Prostate gland (tissue), 2 donors: Measurements from ENCODE around the gene NUP205.

ENCODE experiments used
- POLR2A ChIP-seq: fragments of 450-650 bp; IDR thresholded peaks from one replicate; pipeline ENCODE4 v1.6.1; 2016; ENCODE audit warnings: antibody characterized with exemption, mild to moderate bottlenecking
- POLR2AphosphoS5 ChIP-seq: sonication (generic); formaldehyde crosslinking; IDR thresholded peaks from one replicate; pipeline ENCODE4 v1.6.1; 2017; ENCODE audit warnings: antibody characterized with exemption
- TF ChIP-seq, protein P1 (sequence below), 4 experiments: fragments of 200-600 bp in 2 of 4; fragments of 450-650 bp in 2 of 4; sonication (generic) in 2 of 4; IDR thresholded peaks; 1 replicate in 3 of 4; 2 replicates in 1 of 4; pipeline ENCODE4 v1.5.1; 2016 to 2019; ENCODE audit warnings: antibody characterized with exemption in 4 of 4, mild to moderate bottlenecking in 2 of 4, moderate library complexity in 2 of 4

GRCh38 chr7:135541029-135541428, 16.7 kb upstream of the NUP205 start:
- TF ChIP-seq, protein P1, sequence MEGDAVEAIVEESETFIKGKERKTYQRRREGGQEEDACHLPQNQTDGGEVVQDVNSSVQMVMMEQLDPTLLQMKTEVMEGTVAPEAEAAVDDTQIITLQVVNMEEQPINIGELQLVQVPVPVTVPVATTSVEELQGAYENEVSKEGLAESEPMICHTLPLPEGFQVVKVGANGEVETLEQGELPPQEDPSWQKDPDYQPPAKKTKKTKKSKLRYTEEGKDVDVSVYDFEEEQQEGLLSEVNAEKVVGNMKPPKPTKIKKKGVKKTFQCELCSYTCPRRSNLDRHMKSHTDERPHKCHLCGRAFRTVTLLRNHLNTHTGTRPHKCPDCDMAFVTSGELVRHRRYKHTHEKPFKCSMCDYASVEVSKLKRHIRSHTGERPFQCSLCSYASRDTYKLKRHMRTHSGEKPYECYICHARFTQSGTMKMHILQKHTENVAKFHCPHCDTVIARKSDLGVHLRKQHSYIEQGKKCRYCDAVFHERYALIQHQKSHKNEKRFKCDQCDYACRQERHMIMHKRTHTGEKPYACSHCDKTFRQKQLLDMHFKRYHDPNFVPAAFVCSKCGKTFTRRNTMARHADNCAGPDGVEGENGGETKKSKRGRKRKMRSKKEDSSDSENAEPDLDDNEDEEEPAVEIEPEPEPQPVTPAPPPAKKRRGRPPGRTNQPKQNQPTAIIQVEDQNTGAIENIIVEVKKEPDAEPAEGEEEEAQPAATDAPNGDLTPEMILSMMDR (IDR thresholded peaks at IDR 0.05), result no peak
- TF ChIP-seq POLR2AphosphoS5, result no peak
- no peak for TF ChIP-seq POLR2A
